ENCODE measurements around the gene SMG6. TPM values are rescaled to one million over a fixed set of nuclear protein-coding genes. Genes with fewer than 3 reads are reported as not detected.

SMG6 gene
- polyA plus RNA-seq, 2 donors, result 14.0 to 16.7 TPM

DNA sequence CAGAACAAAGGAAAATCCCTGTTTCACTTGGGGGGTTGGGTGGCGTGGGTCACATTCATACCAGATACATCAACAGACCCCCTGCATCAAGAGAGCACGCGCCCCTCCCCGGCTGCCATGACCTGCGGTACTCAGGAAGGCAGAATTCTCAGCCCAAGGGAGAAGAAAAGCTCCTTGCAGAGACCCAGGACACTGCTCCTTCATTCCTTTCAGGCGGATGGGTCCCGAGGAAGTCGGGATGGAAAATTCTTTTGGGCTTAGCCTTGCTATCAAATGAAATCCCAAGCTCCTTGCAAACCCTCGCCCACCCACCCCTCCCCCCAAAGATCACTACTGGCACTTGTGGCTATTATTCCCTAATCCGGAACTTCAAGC, 208.1 kb downstream of the SMG6 start:
- Histone ChIP-seq H3K27ac (ENCODE audit: low read depth in 2 of 2, low read length in 1 of 2) (peak overlapping the region in 1 of 2 donors; percentile 27), H3K4me1 (ENCODE audit: control insufficient read depth in 2 of 2, insufficient read depth in 2 of 2, low read length in 1 of 2) (peaks cover 3% of the 10 kb centered on the region in 2 donors), H3K36me3 (ENCODE audit: control insufficient read depth in 2 of 2, insufficient read depth in 2 of 2, low read length in 1 of 2) (peaks cover 0 to 3% of the 10 kb centered on the region in 2 donors), H3K27me3 (ENCODE audit: control insufficient read depth in 1 of 2, insufficient read depth in 2 of 2, low read length in 2 of 2) (no peaks in the 10 kb centered on the region), H3K9me3 (ENCODE audit: control insufficient read depth in 2 of 2, insufficient read depth in 1 of 2, low read depth in 1 of 2, low read length in 1 of 2) (no peaks in the 10 kb centered on the region), H3K4me3 (ENCODE audit: low read depth in 1 of 2, low read length in 2 of 2) (no peak overlapping the region)
- WGBS, 2 donors, result 75% methylated on average over 10 of the region's 10 CpGs

GRCh38 chr17:2094891-2095535, 208.6 kb downstream of the SMG6 start:
- H3K27ac ChIP-seq (ENCODE audit: low read depth in 2 of 2, low read length in 1 of 2), result peak overlapping the region in 1 of 2 donors; percentile 49

GRCh38 chr17:2093349-2093748, 210.2 kb downstream of the SMG6 start:
- no peaks in the 10 kb centered on the region for H3K9me3 ChIP-seq (ENCODE audit: control insufficient read depth in 2 of 2, insufficient read depth in 1 of 2, low read depth in 1 of 2, low read length in 1 of 2)
- no peak overlapping the region for H3K27ac ChIP-seq (ENCODE audit: low read depth in 2 of 2, low read length in 1 of 2)
- no peaks in the 10 kb centered on the region for H3K27me3 ChIP-seq (ENCODE audit: control insufficient read depth in 1 of 2, insufficient read depth in 2 of 2, low read length in 2 of 2)
- no peak overlapping the region for H3K4me3 ChIP-seq (ENCODE audit: low read depth in 1 of 2, low read length in 2 of 2)
- H3K4me1 ChIP-seq (ENCODE audit: control insufficient read depth in 2 of 2, insufficient read depth in 2 of 2, low read length in 1 of 2), result peaks cover 3 to 5% of the 10 kb centered on the region in 2 donors
- H3K36me3 ChIP-seq (ENCODE audit: control insufficient read depth in 2 of 2, insufficient read depth in 2 of 2, low read length in 1 of 2), result peaks cover 0 to 3% of the 10 kb centered on the region in 2 donors
- 52 to 58% methylated on average over 5 of the region's 5 CpGs for WGBS, 2 donors

More at GRCh38 chr17:2094891-2095535, 208.6 kb downstream of the SMG6 start:
- Histone ChIP-seq H3K27me3 (ENCODE audit: control insufficient read depth in 1 of 2, insufficient read depth in 2 of 2, low read length in 2 of 2) (no peaks in the 10 kb centered on the region), H3K4me3 (ENCODE audit: low read depth in 1 of 2, low read length in 2 of 2) (no peak overlapping the region), H3K4me1 (ENCODE audit: control insufficient read depth in 2 of 2, insufficient read depth in 2 of 2, low read length in 1 of 2) (peaks cover 3 to 5% of the 10 kb centered on the region in 2 donors), H3K9me3 (ENCODE audit: control insufficient read depth in 2 of 2, insufficient read depth in 1 of 2, low read depth in 1 of 2, low read length in 1 of 2) (no peaks in the 10 kb centered on the region), H3K36me3 (ENCODE audit: control insufficient read depth in 2 of 2, insufficient read depth in 2 of 2, low read length in 1 of 2) (peaks cover 0 to 3% of the 10 kb centered on the region in 2 donors)
- WGBS, 2 donors, result 46 to 56% methylated on average over 12 of the region's 12 CpGs

DNA sequence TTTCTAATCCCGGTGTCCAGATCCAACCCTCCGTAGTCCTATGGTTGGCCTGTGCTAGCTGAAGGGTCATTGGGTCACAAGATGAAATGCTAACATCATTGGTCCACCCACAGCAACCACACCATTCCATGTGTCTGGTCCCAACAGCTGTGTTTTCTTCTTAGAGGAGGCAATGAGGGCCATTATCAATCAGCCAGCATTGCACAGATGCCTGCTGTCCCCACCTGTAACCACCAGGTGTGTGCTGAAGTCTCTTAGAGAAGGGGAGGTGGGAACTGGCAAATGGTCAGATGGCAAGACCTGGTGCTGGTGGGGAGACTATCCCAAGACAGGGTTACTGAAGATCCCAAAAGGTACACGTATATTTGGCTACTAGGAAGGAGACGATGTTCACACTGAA, 211.3 kb downstream of the SMG6 start:
- Histone ChIP-seq H3K9me3 (ENCODE audit: control insufficient read depth in 2 of 2, insufficient read depth in 1 of 2, low read depth in 1 of 2, low read length in 1 of 2) (no peaks in the 10 kb centered on the region), H3K27ac (ENCODE audit: low read depth in 2 of 2, low read length in 1 of 2) (no peak overlapping the region), H3K4me1 (ENCODE audit: control insufficient read depth in 2 of 2, insufficient read depth in 2 of 2, low read length in 1 of 2) (peaks cover 5 to 7% of the 10 kb centered on the region in 2 donors), H3K36me3 (ENCODE audit: control insufficient read depth in 2 of 2, insufficient read depth in 2 of 2, low read length in 1 of 2) (peaks cover 0 to under 1% of the 10 kb centered on the region in 2 donors), H3K4me3 (ENCODE audit: low read depth in 1 of 2, low read length in 2 of 2) (no peak overlapping the region), H3K27me3 (ENCODE audit: control insufficient read depth in 1 of 2, insufficient read depth in 2 of 2, low read length in 2 of 2) (no peaks in the 10 kb centered on the region)
- WGBS, 2 donors, result 90 to 94% methylated on average over 4 of the region's 4 CpGs

- Histone ChIP-seq H3K36me3 (ENCODE audit: control insufficient read depth in 2 of 2, insufficient read depth in 2 of 2, low read length in 1 of 2) (peaks cover 0 to 6% of the 10 kb centered on the region in 2 donors), H3K4me1 (ENCODE audit: control insufficient read depth in 2 of 2, insufficient read depth in 2 of 2, low read length in 1 of 2) (peaks cover 5 to 10% of the 10 kb centered on the region in 2 donors), H3K27ac (ENCODE audit: low read depth in 2 of 2, low read length in 1 of 2) (peak overlapping the region; percentile 4 to 50), H3K27me3 (ENCODE audit: control insufficient read depth in 1 of 2, insufficient read depth in 2 of 2, low read length in 2 of 2) (no peaks in the 10 kb centered on the region), H3K9me3 (ENCODE audit: control insufficient read depth in 2 of 2, insufficient read depth in 1 of 2, low read depth in 1 of 2, low read length in 1 of 2) (no peaks in the 10 kb centered on the region), H3K4me3 (ENCODE audit: low read depth in 1 of 2, low read length in 2 of 2) (no peak overlapping the region)
- 53 to 67% methylated on average over 2 of the region's 2 CpGs for WGBS, 2 donors
Observed at GRCh38 chr17:2090804-2091534, 212.6 kb downstream of the SMG6 start.

DNA sequence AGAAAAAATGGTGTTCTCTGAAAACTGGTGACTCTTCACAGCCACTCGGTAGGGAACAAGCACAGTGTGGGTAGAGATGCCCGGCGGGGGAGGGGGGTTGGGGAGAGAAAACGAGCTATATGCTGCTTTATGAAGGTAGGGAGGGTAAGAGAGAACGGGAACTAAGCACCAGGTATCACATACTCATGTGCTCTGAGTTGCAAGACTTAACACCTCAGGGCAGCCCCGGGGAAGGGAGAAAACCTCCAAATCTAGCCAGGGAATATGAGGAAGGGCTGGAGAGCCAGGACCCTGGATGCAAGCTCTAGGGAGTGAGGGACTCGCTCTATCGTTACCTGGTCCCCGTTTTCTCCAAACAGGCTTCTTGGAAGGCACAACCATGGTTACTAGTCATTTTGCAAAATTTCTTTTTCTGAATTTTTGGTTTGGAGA, 213.4 kb downstream of the SMG6 start:
- Histone ChIP-seq H3K4me1 (ENCODE audit: control insufficient read depth in 2 of 2, insufficient read depth in 2 of 2, low read length in 1 of 2) (peaks cover 10% of the 10 kb centered on the region in 2 donors), H3K4me3 (ENCODE audit: low read depth in 1 of 2, low read length in 2 of 2) (no peak overlapping the region), H3K36me3 (ENCODE audit: control insufficient read depth in 2 of 2, insufficient read depth in 2 of 2, low read length in 1 of 2) (peaks cover 0 to 10% of the 10 kb centered on the region in 2 donors), H3K27ac (ENCODE audit: low read depth in 2 of 2, low read length in 1 of 2) (peak overlapping the region; percentile 65 to 75), H3K9me3 (ENCODE audit: control insufficient read depth in 2 of 2, insufficient read depth in 1 of 2, low read depth in 1 of 2, low read length in 1 of 2) (no peaks in the 10 kb centered on the region), H3K27me3 (ENCODE audit: control insufficient read depth in 1 of 2, insufficient read depth in 2 of 2, low read length in 2 of 2) (no peaks in the 10 kb centered on the region)
- WGBS, 2 donors, result 70 to 77% methylated on average over 9 of the region's 9 CpGs

DNA sequence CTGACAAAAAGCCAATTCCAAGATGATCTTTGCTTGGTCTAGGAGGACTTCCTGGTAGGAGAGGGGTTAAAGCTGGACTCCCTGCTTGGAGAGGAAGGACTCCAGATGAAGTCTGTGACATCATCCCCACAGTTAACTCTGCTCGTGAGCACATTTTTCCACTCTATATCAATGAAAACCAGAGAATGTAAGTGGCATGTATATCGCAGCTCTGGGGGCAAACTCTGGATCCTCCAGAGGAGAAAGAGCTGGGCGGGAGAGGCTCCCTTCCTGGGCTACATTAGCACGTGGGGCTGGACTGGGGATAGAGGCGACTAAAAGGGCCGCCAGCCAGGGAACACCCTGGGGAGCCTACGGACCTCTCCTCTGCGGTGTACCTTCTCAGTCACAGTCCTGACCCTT, 214.6 kb downstream of the SMG6 start:
- Histone ChIP-seq H3K27me3 (ENCODE audit: control insufficient read depth in 1 of 2, insufficient read depth in 2 of 2, low read length in 2 of 2) (no peaks in the 10 kb centered on the region), H3K27ac (ENCODE audit: low read depth in 2 of 2, low read length in 1 of 2) (peak overlapping the region; percentile 75 to 82), H3K4me1 (ENCODE audit: control insufficient read depth in 2 of 2, insufficient read depth in 2 of 2, low read length in 1 of 2) (peaks cover 9 to 17% of the 10 kb centered on the region in 2 donors), H3K36me3 (ENCODE audit: control insufficient read depth in 2 of 2, insufficient read depth in 2 of 2, low read length in 1 of 2) (peaks cover 0 to 10% of the 10 kb centered on the region in 2 donors), H3K9me3 (ENCODE audit: control insufficient read depth in 2 of 2, insufficient read depth in 1 of 2, low read depth in 1 of 2, low read length in 1 of 2) (no peaks in the 10 kb centered on the region), H3K4me3 (ENCODE audit: low read depth in 1 of 2, low read length in 2 of 2) (no peak overlapping the region)
- WGBS, 2 donors, result 56 to 57% methylated on average over 8 of the region's 8 CpGs

DNA sequence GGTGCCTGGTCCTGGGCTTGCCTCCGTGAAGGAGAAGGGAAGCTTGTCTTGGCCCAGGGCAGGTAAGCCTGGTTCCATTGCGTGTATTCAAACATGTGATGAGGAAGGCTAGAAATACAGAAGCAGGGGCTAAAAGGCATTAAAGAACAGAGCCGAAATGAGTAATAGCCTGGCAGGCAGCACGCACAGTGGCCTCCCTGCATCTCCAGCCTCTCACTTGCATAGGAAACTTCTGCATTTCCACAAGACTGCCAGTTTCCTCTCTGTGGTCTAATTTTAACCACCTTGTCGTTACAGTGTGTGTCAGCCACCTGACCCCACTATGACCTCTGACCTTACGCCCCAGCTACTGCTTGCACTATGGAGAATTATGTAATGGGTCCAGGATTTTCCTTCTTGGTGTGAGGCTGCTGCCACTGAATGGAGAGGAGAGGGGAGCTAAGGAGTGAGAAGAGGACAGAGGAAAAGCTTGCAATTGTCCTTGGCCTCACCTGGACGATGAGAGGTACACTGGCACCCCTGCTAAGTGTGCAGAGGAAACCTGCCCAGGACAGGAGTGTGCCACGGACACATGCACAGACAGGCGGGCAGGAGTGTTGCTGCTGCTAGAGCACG, 215.9 kb downstream of the SMG6 start:
- WGBS, 2 donors, result 59 to 62% methylated on average over 10 of the region's 10 CpGs
- no peaks in the 10 kb centered on the region for H3K27me3 ChIP-seq (ENCODE audit: control insufficient read depth in 1 of 2, insufficient read depth in 2 of 2, low read length in 2 of 2)
- H3K36me3 ChIP-seq (ENCODE audit: control insufficient read depth in 2 of 2, insufficient read depth in 2 of 2, low read length in 1 of 2), result peaks cover 0 to 10% of the 10 kb centered on the region in 2 donors
- peak overlapping the region; percentile 25 to 53 for H3K27ac ChIP-seq (ENCODE audit: low read depth in 2 of 2, low read length in 1 of 2)
- H3K4me1 ChIP-seq (ENCODE audit: control insufficient read depth in 2 of 2, insufficient read depth in 2 of 2, low read length in 1 of 2), result peaks cover 10 to 24% of the 10 kb centered on the region in 2 donors
- no peak overlapping the region for H3K4me3 ChIP-seq (ENCODE audit: low read depth in 1 of 2, low read length in 2 of 2)
- H3K9me3 ChIP-seq (ENCODE audit: control insufficient read depth in 2 of 2, insufficient read depth in 1 of 2, low read depth in 1 of 2, low read length in 1 of 2), result no peaks in the 10 kb centered on the region

GRCh38 chr17:2086306-2086705, 217.3 kb downstream of the SMG6 start:
- peaks cover 10 to 24% of the 10 kb centered on the region in 2 donors for H3K4me1 ChIP-seq (ENCODE audit: control insufficient read depth in 2 of 2, insufficient read depth in 2 of 2, low read length in 1 of 2)
- no peaks in the 10 kb centered on the region for H3K27me3 ChIP-seq (ENCODE audit: control insufficient read depth in 1 of 2, insufficient read depth in 2 of 2, low read length in 2 of 2)
- WGBS, 2 donors, result 71 to 75% methylated on average over 3 of the region's 3 CpGs
- no peaks in the 10 kb centered on the region for H3K9me3 ChIP-seq (ENCODE audit: control insufficient read depth in 2 of 2, insufficient read depth in 1 of 2, low read depth in 1 of 2, low read length in 1 of 2)
- H3K27ac ChIP-seq (ENCODE audit: low read depth in 2 of 2, low read length in 1 of 2), result peak overlapping the region in 1 of 2 donors; percentile 38
- H3K4me3 ChIP-seq (ENCODE audit: low read depth in 1 of 2, low read length in 2 of 2), result no peak overlapping the region
- H3K36me3 ChIP-seq (ENCODE audit: control insufficient read depth in 2 of 2, insufficient read depth in 2 of 2, low read length in 1 of 2), result peaks cover 3 to 20% of the 10 kb centered on the region in 2 donors
